SK-N-SH treated with all-trans-retinoic acid at 6 μM for 48 hours (cell line): ENCODE measurements around the gene DNAH7.

Source experiments
- ATAC-seq: fragments of 200-7000 bp; cut with Tn5 transposase; 3 replicates; pipeline ENCODE4 v1.9.1; 2020; ENCODE audit warnings: mild to moderate bottlenecking, moderate library complexity
- ARNTL ChIP-seq: fragments of 450-650 bp; formaldehyde crosslinking; IDR thresholded peaks from 2 replicates; pipeline ENCODE4 v1.5.0; 2020; ENCODE audit warnings: low read depth, mild to moderate bottlenecking, moderate library complexity, borderline replicate concordance
- BACH2 ChIP-seq: fragments of 250-450 bp; sonication (Bioruptor Pico); IDR thresholded peaks from 2 replicates; pipeline ENCODE4 v1.9.0; 2021; ENCODE audit warnings: mild to moderate bottlenecking, borderline replicate concordance
- CREB5 ChIP-seq: fragments of 250-450 bp; sonication (Bioruptor Pico); IDR thresholded peaks from 2 replicates; pipeline ENCODE4 v1.5.1; 2020; ENCODE audit warnings: low read depth, mild to moderate bottlenecking, moderate library complexity
- CSDC2 ChIP-seq: fragments of 250-450 bp; sonication (Bioruptor Pico); IDR thresholded peaks from 2 replicates; pipeline ENCODE4 v1.5.0; 2020; ENCODE audit warnings: mild to moderate bottlenecking, moderate library complexity
- CSRNP3 ChIP-seq: fragments of 250-450 bp; sonication (Bioruptor Pico); IDR thresholded peaks from 2 replicates; pipeline ENCODE4 v1.5.1; 2021; ENCODE audit warnings: mild to moderate bottlenecking, moderate library complexity
- ESRRG ChIP-seq: fragments of 250-450 bp; sonication (Bioruptor Pico); IDR thresholded peaks from 2 replicates; pipeline ENCODE4 v1.6.1; 2021; ENCODE audit warnings: mild to moderate bottlenecking
- GLIS3 ChIP-seq: fragments of 250-450 bp; sonication (Bioruptor Pico); IDR thresholded peaks from 2 replicates; pipeline ENCODE4 v1.5.0; 2020; ENCODE audit warnings: mild to moderate bottlenecking, moderate library complexity
- ISL1 ChIP-seq: fragments of 250-450 bp; sonication (Bioruptor Pico); IDR thresholded peaks from 2 replicates; pipeline ENCODE4 v2.1.2; 2022; ENCODE audit warnings: mild to moderate bottlenecking, moderate library complexity
- OSR1 ChIP-seq: fragments of 250-450 bp; sonication (Bioruptor Pico); IDR thresholded peaks from 2 replicates; pipeline ENCODE4 v1.8.0; 2022; ENCODE audit warnings: moderate library complexity, mild to moderate bottlenecking, inconsistent platforms
- PPARA ChIP-seq: fragments of 250-450 bp; sonication (Bioruptor Pico); IDR thresholded peaks from 2 replicates; pipeline ENCODE4 v1.5.0; 2020; ENCODE audit warnings: mild to moderate bottlenecking, borderline replicate concordance
- RARB ChIP-seq: fragments of 250-450 bp; sonication (Bioruptor Pico); IDR thresholded peaks from 2 replicates; pipeline ENCODE4 v1.8.0; 2021; ENCODE audit warnings: mild to moderate bottlenecking, moderate library complexity
- SNAI2 ChIP-seq: fragments of 250-450 bp; sonication (Bioruptor Pico); IDR thresholded peaks from 2 replicates; pipeline ENCODE4 v1.5.0; 2020; ENCODE audit warnings: mild to moderate bottlenecking, moderate library complexity
- TCF4 ChIP-seq: fragments of 250-450 bp; sonication (Bioruptor Pico); IDR thresholded peaks from 2 replicates; pipeline ENCODE4 v1.8.0; 2021; ENCODE audit warnings: mild to moderate bottlenecking, moderate library complexity, borderline replicate concordance
- TOX ChIP-seq: fragments of 250-450 bp; sonication (Bioruptor Pico); IDR thresholded peaks from 2 replicates; pipeline ENCODE4 v1.8.0; 2021; ENCODE audit warnings: mild to moderate bottlenecking, moderate library complexity, borderline replicate concordance
- TSHZ2 ChIP-seq: fragments of 250-450 bp; sonication (Bioruptor Pico); IDR thresholded peaks from 2 replicates; pipeline ENCODE4 v1.5.0; 2020; ENCODE audit warnings: mild to moderate bottlenecking, moderate library complexity
- ZC3H10 ChIP-seq: fragments of 250-450 bp; sonication (Bioruptor Pico); IDR thresholded peaks from 2 replicates; pipeline ENCODE4 v1.5.1; 2021; ENCODE audit warnings: mild to moderate bottlenecking, moderate library complexity
- ZFP3 ChIP-seq: fragments of 250-450 bp; sonication (Bioruptor Pico); IDR thresholded peaks from 2 replicates; pipeline ENCODE4 v1.5.0; 2020; ENCODE audit warnings: mild to moderate bottlenecking, moderate library complexity
- ZNF565 ChIP-seq: fragments of 450-650 bp; formaldehyde crosslinking; conservative IDR thresholded peaks from 2 replicates; pipeline ENCODE4 v1.5.0; 2020; ENCODE audit warnings: low read depth, mild to moderate bottlenecking, moderate library complexity
- ZNF70 ChIP-seq: fragments of 450-650 bp; formaldehyde crosslinking; IDR thresholded peaks from 2 replicates; pipeline ENCODE4 v1.5.0; 2020; ENCODE audit warnings: mild to moderate bottlenecking, moderate library complexity
- ZNF8 ChIP-seq: fragments of 450-650 bp; formaldehyde crosslinking; IDR thresholded peaks from 2 replicates; pipeline ENCODE4 v1.5.0; 2020; ENCODE audit warnings: mild to moderate bottlenecking, moderate library complexity
- TF ChIP-seq, protein P1 (sequence below): fragments of 250-450 bp; sonication (Bioruptor Pico); IDR thresholded peaks from 2 replicates; pipeline ENCODE4 v1.8.0; 2021; ENCODE audit warnings: low read depth, mild to moderate bottlenecking, moderate library complexity, borderline replicate concordance

DNAH7 gene

DNA sequence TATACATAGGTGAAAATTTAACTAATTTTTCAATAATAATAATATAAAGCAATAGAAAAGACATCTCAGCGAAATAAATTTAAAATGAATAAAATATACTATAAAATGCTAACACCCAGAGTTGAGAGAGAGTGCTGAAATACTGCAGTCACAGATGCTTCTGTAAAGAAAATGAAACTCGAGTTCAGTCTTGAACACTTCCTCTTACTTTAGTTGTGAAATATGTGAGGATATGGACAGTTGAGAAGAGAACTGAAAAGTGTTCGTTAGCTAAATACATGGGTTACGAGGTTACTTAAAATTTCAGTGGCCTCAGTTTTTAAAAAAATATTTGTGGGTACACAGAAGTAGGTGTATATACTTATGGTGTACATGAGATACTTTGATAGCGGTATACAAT, 106.8 kb downstream of the DNAH7 start:
- TF ChIP-seq TOX (CRISPR knock-in tag) (no peak), TSHZ2 (CRISPR knock-in tag) (no peak), CREB5 (CRISPR knock-in tag) (no peak), RARB (no peak), ESRRG (CRISPR knock-in tag) (no peak), OSR1 (no peak), ARNTL (CRISPR knock-in tag) (no peak), ZNF565 (CRISPR knock-in tag) (no peak), ZC3H10 (CRISPR knock-in tag) (no peak), ISL1 (CRISPR knock-in tag) (no peak), SNAI2 (CRISPR knock-in tag) (no peak), ZFP3 (no peak), BACH2 (CRISPR knock-in tag) (no peak), CSRNP3 (CRISPR knock-in tag) (no peak)
- TF ChIP-seq, protein P1, sequence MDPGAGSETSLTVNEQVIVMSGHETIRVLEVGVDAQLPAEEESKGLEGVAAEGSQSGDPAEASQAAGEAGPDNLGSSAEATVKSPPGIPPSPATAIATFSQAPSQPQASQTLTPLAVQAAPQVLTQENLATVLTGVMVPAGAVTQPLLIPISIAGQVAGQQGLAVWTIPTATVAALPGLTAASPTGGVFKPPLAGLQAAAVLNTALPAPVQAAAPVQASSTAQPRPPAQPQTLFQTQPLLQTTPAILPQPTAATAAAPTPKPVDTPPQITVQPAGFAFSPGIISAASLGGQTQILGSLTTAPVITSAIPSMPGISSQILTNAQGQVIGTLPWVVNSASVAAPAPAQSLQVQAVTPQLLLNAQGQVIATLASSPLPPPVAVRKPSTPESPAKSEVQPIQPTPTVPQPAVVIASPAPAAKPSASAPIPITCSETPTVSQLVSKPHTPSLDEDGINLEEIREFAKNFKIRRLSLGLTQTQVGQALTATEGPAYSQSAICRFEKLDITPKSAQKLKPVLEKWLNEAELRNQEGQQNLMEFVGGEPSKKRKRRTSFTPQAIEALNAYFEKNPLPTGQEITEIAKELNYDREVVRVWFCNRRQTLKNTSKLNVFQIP (CRISPR knock-in tag): no peak
- TF ChIP-seq, all 23 proteins: peak for 0
- no peak for ATAC-seq

DNA sequence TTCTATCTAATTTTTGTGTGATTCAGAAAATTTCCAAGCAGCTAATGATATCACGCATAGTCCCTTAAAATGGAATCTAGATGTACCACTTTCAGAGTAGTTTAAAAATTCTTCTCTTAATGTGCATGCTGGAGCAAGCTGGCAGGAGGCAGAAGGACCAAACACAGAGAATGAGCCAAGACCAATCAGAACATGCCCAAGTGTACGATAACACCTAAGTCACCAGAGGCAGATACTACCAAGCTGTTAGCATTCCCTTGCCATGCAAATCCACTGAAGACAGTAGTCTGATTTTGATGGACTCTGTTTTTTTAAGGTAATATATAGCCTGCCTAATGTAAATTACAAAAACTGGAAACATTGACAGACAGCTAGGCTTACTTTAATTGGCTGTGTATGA, 109.3 kb downstream of the DNAH7 start:
- ATAC-seq: no peak
- TF ChIP-seq CREB5 (CRISPR knock-in tag) (no peak), ZFP3 (no peak), CSDC2 (CRISPR knock-in tag) (no peak), ZNF70 (CRISPR knock-in tag) (no peak), TCF4 (CRISPR knock-in tag) (no peak), ZNF565 (CRISPR knock-in tag) (no peak), ZNF8 (CRISPR knock-in tag) (no peak), ZC3H10 (CRISPR knock-in tag) (no peak), PPARA (CRISPR knock-in tag) (no peak), TSHZ2 (CRISPR knock-in tag) (no peak), ESRRG (CRISPR knock-in tag) (no peak), SNAI2 (CRISPR knock-in tag) (no peak), OSR1 (no peak), TOX (CRISPR knock-in tag) (no peak), GLIS3 (no peak)
- TF ChIP-seq, protein P1 (CRISPR knock-in tag): no peak
